ENCODE data around the gene PLCB2.
A peak's percentile ranks its signal among the peaks of the same experiment; 100 is the strongest.

PLCB2 gene

DNA sequence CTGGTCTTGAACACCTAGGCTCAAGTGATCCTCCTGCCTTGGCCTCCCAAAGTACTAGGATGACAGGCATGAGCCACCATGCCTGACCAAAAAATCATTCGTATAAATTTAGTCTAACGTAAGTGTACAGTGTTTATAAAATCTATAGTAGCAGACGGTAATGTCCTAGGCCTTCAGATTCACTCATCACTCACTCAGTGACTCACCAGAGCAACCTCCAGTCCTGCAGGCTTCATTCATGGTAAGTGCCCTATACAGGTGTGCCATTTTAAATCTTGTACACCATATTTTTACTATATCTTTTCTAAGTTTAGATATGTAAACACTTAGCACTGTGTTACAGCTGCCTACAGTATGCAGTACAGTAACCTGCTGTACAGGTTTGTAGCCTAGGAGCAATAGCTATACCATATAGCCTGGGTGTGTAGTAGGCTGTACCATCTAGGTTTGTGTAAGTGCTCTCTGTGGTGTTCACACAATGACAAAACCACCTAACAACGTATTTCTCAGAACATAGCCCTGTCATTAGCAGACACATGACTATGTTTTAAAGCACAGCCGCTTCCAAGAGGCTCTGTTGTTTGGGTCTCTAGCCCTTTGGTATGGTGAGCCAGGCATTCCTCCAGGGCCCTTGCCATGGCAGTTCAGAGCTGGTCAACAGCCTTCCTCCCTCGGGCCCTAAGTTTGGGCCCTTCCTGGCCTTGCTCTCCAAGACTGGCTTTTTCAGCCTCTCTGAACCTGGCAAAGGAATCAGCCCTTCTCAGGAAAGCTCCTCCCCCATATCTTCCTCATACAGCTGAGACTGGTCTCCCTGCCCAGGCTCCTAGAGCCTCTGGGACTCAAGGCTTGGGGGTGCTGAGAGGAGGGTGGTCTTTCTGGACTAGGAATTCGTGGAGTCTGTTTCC is 34.9 kb upstream of the PLCB2 start:
- no peak for DNase-seq (ENCODE audit: low read depth)

GRCh38 chr15:40340740-40341400 is 33.1 kb upstream of the PLCB2 start, which contains the start of gene CCDC9B:
TSS of gene CCDC9B (minus strand) at chr15:40340939. CDS start at chr15:40340819, 120 bp downstream.
- DNase-seq (ENCODE audit: low read depth), result peak; percentile 72

DNA sequence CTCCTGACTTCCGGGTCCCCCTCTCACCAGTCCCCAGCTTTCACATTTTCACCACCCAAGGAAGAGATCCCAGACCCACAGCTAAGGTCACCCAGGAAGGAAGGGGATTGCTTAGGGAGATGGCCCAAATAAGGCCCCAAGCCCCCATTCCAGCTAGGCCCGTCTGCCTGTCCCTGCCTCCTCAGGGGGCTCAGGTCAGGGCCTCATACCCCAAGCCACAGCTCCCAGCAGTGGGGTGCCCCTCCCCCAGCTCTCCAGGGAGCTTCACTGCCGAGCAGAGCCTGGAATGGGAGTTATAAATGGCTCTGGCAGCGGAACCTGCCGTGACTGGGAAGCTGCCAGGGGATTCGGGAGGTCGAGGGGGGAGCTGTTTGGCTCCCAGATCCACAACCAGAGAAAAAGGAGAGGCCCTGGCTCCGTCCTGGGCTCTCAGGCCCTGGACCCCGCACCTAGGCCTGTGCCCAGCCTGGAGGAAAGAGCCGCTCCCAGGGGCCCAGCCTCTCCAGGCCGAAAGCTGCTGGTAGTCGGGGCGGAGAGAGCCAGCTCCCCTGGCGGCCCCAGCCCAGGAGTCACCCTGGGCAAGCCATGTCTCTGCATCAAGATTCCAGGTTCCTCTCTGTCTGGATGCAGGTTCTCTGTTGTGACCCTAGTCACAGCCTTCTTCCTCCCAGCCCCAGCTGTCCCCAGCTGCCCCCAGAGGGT is 32.5 kb upstream of the PLCB2 start:
- no peak for DNase-seq (ENCODE audit: low read depth)

DNA sequence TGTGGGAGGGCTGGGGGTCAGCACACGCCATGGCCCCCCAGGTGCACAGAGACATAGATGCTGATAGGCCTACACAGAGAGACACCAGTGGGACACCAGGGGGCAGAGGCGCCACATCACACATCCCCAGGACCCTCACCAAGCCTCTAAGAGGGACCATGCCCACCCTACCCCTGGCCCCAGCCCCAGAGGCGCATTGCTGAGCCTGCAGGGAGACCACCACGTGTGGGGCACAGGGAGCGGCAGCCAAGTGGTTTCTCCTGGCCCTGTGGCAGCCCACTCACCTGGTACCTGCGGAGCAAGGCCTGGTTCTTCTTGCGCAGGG is 31.8 kb upstream of the PLCB2 start:
- no peak for DNase-seq (ENCODE audit: low read depth)

DNA sequence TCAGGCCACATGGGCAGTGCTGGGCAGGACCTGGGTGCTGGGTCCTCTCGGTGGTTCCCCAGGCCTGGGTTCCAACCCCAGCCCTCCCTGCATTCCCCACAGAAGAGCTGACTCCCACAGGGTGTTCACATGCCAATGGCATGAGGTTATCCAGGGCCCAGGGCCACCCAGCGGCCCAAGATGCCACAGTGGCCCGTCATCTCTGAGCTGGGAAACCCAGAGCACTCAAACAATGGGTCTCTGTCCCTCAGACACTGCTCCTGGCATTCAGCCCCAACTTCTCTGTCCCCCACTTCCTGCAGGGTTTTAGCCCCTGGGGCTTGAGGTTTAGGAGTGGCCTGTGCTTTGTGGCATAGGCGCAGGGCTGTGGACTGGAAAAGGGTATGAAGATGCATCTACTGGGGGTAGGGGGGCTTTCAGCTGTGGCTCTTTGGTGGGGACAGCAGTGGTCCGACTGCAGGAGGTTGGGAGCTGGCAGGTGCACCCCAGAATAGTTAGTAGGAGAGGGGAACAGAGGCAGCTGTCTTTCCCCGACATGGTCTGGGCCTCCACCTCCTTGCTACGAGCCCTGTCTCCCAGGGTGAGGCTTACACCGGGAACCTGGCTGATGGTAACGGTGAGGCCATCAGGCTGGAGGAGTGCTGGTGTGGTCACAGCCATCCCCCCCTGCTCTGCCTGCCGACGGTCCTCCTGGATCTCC is 31.3 kb upstream of the PLCB2 start:
- DNase-seq (ENCODE audit: low read depth), result no peak

GRCh38 chr15:40338041-40338657 is 30.4 kb upstream of the PLCB2 start:
- no peak for DNase-seq (ENCODE audit: low read depth)

DNA sequence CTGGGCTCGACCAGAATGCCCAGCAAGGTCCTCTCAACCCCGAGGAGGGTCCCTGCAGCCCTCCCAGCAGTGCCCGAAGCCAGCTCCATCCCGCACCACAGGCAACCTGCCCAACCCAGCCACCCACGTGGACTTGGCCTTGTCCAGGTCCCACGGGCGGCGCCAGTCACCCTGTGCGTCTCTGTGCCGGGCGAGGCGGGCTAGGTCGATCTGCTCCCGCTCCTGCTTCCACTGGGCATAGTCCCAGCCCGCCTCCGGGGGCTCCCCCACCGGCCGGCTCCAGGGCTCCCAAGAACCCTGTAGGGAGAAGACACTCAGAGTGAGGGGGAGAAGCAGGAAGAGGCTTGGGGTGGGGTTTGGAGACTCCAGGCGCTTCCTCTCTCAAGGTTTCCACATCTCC is 29.9 kb upstream of the PLCB2 start:
- DNase-seq (ENCODE audit: low read depth), result no peak

- DNase-seq (ENCODE audit: low read depth), result no peak
Measured at GRCh38 chr15:40336744-40337122, 29.0 kb upstream of the PLCB2 start.

DNA sequence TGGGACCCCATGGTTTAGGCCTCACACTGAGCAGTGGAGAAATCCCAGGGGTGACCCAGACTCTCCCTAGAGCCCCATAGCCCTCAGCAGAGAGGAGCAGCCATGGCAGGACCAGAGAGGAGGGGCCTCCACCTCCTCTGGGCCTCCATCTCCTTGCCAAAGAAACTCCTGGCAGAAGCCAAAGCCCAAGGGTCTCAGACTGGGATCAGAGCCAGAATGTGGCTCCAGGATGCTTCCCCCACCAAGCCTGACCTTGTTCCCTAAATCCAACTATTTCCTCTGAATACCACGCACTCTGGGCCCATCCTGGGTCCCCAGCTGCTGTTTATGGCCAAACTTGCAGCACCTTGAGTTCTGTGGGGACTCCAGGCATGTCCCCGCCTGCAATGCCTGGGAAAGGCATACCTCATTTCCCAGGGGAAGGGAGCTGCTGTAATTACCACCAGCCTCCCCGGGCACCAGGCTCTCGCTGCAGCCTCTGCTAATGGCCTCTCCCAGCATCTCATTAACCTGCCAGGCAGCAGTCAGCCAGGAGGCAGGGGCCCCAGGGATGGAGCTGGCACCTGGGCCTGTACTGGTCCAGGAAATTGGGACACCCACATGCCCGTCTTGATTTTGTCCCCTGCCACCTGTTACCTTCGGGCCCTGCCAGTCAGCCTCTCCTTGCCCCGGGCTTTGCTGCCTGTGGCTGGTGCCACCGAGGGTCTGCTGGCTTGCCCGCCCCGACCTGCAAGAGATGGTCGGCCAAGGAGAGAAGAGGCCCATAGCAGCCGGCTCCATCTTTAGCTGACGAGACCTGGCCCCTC is 28.4 kb upstream of the PLCB2 start:
- DNase-seq (ENCODE audit: low read depth), result no peak

- DNase-seq (ENCODE audit: low read depth), result no peak
Measured at GRCh38 chr15:40334941-40335795, 27.4 kb upstream of the PLCB2 start.

DNA sequence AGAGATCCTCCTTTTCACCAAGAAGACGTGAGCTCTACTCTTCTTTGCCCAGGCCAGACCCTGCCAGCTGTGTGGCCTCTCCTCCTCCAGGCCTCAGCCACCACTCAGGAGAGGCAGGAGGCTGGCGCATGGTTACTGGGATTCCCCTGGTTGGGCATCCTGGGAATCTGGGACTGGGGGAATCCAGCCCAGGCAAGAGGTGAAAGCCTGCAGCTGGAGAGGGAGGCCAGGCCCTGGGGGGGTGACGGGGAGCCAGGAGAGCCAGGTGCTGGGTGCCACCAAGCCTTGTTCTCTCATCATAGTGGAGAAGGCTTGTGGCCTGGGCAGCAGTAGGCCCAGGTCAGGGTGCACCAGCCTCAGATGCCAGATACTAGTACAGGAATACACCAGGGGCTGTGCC is 26.8 kb upstream of the PLCB2 start:
- DNase-seq (ENCODE audit: low read depth), result no peak

DNA sequence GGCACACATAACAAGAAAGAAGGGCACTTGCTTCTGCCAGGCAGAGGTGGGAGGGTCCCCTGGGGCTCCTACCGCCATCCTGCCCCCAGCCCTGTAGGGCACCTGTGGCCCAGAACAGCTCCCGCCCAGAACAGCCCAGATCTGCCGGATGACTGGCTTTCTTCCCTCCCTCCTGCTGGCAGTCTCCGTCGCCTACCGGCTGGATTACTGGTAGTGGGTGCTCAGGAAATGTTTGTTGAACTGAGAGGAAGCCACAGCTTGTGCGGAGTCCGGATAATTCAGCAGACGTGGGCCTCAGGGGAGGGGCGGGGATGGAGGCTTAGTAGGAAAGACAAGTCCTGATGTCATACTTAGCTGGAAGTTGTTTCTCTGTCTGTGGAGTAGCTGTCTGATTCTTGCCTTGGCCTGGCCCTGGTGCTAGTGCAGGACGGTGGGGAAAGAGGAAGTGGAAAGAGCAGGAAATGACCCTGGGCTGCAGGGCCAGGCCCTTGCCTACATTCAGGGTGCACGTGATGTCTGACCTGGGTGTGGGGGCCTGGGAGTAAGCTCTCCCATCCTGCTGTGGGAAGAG is 26.3 kb upstream of the PLCB2 start:
- DNase-seq (ENCODE audit: low read depth), result no peak

DNA sequence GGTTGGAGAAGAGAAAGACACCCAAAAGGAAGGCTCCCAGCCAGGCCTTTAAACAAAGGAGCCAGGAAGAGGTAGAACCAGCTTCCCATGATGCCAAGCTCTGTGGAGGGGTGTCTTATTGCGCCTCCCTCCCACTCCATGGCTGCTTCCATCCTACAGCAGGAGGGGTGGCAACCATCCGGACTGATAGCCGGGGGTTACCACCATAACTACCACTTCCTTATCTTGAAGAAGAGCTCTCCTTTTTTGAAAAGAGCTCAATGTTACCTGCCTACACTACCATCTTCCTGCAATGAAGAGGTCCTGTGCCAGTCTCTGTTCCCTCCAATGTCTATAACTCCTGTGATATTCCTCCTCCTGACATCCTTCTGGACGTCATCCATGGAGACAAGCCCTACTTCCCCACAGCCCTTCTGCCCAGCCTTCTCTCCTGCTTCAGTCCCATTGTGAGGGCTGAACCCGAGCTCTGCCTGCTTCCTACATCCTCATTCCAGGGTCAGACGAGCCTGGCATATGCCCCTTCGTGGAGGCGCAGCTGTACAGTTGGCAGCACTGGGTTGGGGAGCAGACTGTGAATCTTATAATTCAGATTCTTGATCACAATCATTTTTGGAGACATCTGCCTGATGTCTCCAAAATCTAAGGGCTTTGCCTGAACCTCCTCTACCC is 24.5 kb upstream of the PLCB2 start:
- DNase-seq (ENCODE audit: low read depth), result no peak

- no peak for DNase-seq (ENCODE audit: low read depth)
Measured at GRCh38 chr15:40331637-40332036, 23.9 kb upstream of the PLCB2 start.

- DNase-seq (ENCODE audit: low read depth), result no peak
Measured at GRCh38 chr15:40331026-40331425, 23.3 kb upstream of the PLCB2 start.

DNA sequence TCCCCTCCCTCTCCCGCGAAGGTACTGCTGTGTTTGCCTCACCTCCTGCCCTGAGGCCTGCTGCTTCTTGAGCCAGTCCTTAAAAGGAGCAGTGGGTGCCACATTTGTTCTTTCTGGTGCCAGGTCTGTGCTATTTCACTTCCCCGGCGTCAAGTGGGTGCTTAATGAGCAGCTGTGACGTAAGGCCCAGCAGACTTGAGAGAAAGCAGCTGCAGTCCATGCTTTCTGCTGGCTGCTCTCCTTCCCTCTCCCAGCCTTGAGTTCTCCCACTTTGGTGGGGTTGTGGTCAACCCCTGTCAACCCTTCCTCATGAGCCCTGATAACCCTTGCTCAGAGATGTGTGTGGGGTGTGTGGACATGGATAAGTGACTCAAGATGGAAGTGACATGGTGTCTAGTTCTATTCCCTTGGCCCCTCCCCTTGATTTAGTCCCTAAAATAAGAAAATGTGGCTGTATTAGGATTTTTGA is 22.7 kb upstream of the PLCB2 start:
- no peak for DNase-seq (ENCODE audit: low read depth)

DNA sequence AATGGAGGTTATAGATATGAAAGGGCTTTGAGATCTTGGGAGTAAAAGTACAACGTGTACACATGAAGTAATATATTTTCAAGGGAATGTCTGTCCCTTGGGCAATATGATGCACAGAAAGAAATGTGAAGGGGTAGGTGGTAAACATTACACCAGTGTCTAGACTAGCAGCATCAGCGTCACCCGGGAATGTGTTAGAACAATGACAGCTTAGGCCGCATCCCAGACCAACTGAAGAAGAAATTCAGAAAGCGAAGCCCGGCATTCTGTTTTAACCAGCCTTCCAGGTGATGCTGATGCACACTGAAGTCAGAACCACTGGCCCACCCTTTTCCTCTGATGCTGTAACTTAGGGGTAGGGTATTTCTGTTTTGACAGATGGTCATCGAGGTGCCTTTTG is 22.1 kb upstream of the PLCB2 start:
- no peak for DNase-seq (ENCODE audit: low read depth)

DNA sequence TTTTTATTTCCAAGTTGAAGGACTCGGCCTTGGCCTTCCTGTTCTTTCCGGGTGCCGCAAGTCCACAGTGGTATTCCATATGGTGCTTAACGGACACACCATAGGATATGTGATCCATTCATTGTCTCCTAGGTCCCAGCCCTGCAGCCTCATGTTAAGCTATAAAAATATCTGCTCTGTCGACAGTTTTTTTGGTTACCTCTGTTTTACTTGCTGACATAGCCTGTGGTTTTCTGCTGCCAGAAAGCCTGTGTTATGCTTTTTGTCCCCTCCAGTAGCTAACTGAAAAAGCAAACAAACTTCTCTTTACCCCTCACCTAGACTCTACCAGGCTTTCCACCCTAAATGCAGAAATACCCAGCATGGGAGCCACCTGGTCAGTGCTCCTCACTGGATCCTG is 21.0 kb upstream of the PLCB2 start:
- no peak for DNase-seq (ENCODE audit: low read depth)

- no peak for DNase-seq (ENCODE audit: low read depth)
Measured at GRCh38 chr15:40328176-40328575, 20.4 kb upstream of the PLCB2 start.
